Loucy (cell line): Measurements from ENCODE around the gene FAM221B.

Source experiments
- H2AFZ ChIP-seq: fragments of 200-600 bp; sonication (generic); 2 replicates; pipeline ENCODE4 v1.6.0; 2016; ENCODE audit warnings: antibody characterized with exemption, mild to moderate bottlenecking, low read length, moderate library complexity
- H3F3A ChIP-seq: fragments of 200-600 bp; 2 replicates; pipeline ENCODE4 v1.6.0; 2016; ENCODE audit warnings: antibody characterized with exemption, low read depth, mild to moderate bottlenecking
- H3K27me3 ChIP-seq: fragments of 200-600 bp; sonication (generic); 2 replicates; pipeline ENCODE4 v1.6.1; 2014; ENCODE audit warnings: low read length, mild to moderate bottlenecking; ENCODE audit not compliant: insufficient read depth, poor library complexity, severe bottlenecking
- H3K36me3 ChIP-seq: fragments of 200-600 bp; sonication (generic); 2 replicates; pipeline ENCODE4 v1.6.1; 2016; ENCODE audit warnings: low read length; ENCODE audit not compliant: insufficient read depth
- H3K4me1 ChIP-seq: fragments of 200-600 bp; sonication (generic); 2 replicates; pipeline ENCODE4 v1.5.1; 2014; ENCODE audit warnings: low read length, mild to moderate bottlenecking; ENCODE audit not compliant: insufficient read depth, poor library complexity, severe bottlenecking
- H3K4me2 ChIP-seq: fragments of 200-600 bp; sonication (generic); 2 replicates; pipeline ENCODE4 v1.6.0; 2014; ENCODE audit warnings: antibody characterized with exemption, low read length, low read depth, mild to moderate bottlenecking; ENCODE audit not compliant: poor library complexity, severe bottlenecking
- H3K4me3 ChIP-seq: fragments of 200-600 bp; sonication (generic); 2 replicates; pipeline ENCODE4 v1.5.1; 2014; ENCODE audit warnings: low read length, mild to moderate bottlenecking, mixed read lengths; ENCODE audit not compliant: poor library complexity, severe bottlenecking
- H3K79me2 ChIP-seq: fragments of 200-600 bp; sonication (generic); 2 replicates; pipeline ENCODE4 v1.6.1; 2014; ENCODE audit warnings: low read length; ENCODE audit not compliant: insufficient read depth
- H3K9ac ChIP-seq: fragments of 200-600 bp; sonication (generic); 2 replicates; pipeline ENCODE4 v1.6.0; 2014; ENCODE audit warnings: mild to moderate bottlenecking, low read depth, low read length, moderate library complexity; ENCODE audit not compliant: poor library complexity, severe bottlenecking
- H3K9me2 ChIP-seq: fragments of 200-600 bp; sonication (generic); replicated peaks from 2 replicates; pipeline ENCODE4 v1.6.1; 2016; ENCODE audit warnings: low read depth, low read length, mixed read lengths
- H3K9me3 ChIP-seq: fragments of 200-600 bp; sonication (generic); 2 replicates; pipeline ENCODE4 v1.6.1; 2014; ENCODE audit warnings: mild to moderate bottlenecking, antibody characterized with exemption, low read length, low read depth; ENCODE audit not compliant: insufficient read depth
- H4K20me1 ChIP-seq: fragments of 200-600 bp; sonication (generic); 2 replicates; pipeline ENCODE4 v1.6.0; 2014; ENCODE audit warnings: antibody characterized with exemption, low read length, mild to moderate bottlenecking; ENCODE audit not compliant: insufficient read depth, poor library complexity, severe bottlenecking
- EZH2phosphoT487 ChIP-seq: fragments of 200-600 bp; IDR thresholded peaks from 2 replicates; pipeline ENCODE4 v1.6.1; 2018; ENCODE audit warnings: antibody characterized with exemption, mild to moderate bottlenecking, moderate library complexity, borderline replicate concordance
- TF ChIP-seq, protein P1 (sequence below): fragments of 200-600 bp; sonication (generic); conservative IDR thresholded peaks from 2 replicates; pipeline ENCODE4 v1.5.1; 2014; ENCODE audit warnings: mild to moderate bottlenecking, antibody characterized with exemption, low read length

The FAM221B gene

DNA sequence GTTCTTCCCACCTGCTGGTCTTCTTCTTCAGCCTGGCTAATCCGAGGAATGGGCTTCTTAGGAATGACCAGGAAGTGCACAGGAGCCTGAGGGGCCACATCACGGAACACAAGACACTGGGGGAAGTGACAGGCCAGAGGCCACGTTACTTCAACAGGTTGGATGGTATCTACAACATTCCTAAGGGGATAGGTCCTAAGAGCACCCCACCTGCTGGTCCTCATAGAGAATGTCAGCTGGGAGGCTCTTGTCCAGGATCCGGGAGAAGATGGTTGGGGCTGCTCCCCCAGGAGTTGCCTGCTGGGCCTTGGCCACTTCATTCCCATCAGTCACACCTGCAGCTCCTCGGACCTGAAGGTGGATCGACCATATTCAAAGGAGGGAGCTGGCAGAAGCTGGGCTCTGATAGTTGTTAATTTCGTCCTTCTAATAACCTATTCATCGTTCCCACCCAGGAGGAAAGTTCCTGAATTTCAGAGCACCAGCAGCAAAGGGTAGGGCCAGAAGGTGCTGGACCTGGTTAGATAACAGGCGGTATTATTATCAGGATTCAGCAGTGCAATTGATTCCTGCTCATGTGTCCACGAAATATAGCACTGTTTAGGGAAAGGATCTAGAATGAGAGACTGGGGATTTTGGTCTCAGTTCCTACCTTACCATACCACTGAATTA lies 15.0 kb downstream of the FAM221B start:
- no peaks in the 10 kb centered on the region for H3K9me3 ChIP-seq
- H3K9ac ChIP-seq, result peak overlapping the region; percentile 92
- peaks cover 13% of the 10 kb centered on the region for H3K79me2 ChIP-seq
- H3K36me3 ChIP-seq, result peaks cover 9% of the 10 kb centered on the region; the same call in 1 of the 2 replicates
- TF ChIP-seq EZH2phosphoT487, result no peak
- TF ChIP-seq, protein P1, sequence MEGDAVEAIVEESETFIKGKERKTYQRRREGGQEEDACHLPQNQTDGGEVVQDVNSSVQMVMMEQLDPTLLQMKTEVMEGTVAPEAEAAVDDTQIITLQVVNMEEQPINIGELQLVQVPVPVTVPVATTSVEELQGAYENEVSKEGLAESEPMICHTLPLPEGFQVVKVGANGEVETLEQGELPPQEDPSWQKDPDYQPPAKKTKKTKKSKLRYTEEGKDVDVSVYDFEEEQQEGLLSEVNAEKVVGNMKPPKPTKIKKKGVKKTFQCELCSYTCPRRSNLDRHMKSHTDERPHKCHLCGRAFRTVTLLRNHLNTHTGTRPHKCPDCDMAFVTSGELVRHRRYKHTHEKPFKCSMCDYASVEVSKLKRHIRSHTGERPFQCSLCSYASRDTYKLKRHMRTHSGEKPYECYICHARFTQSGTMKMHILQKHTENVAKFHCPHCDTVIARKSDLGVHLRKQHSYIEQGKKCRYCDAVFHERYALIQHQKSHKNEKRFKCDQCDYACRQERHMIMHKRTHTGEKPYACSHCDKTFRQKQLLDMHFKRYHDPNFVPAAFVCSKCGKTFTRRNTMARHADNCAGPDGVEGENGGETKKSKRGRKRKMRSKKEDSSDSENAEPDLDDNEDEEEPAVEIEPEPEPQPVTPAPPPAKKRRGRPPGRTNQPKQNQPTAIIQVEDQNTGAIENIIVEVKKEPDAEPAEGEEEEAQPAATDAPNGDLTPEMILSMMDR, result peak; percentile 50
- H4K20me1 ChIP-seq, result no peaks in the 10 kb centered on the region
- H3K27me3 ChIP-seq, result no peaks in the 10 kb centered on the region
- H3F3A ChIP-seq, result peaks cover 8% of the 10 kb centered on the region
- no peaks in the 10 kb centered on the region for H3K9me2 ChIP-seq
- no peak overlapping the region for H2AFZ ChIP-seq
- H3K4me2 ChIP-seq, result peak overlapping the region; percentile 94
- H3K4me3 ChIP-seq, result peak overlapping the region; percentile 77
- peaks cover 39% of the 10 kb centered on the region for H3K4me1 ChIP-seq

DNA sequence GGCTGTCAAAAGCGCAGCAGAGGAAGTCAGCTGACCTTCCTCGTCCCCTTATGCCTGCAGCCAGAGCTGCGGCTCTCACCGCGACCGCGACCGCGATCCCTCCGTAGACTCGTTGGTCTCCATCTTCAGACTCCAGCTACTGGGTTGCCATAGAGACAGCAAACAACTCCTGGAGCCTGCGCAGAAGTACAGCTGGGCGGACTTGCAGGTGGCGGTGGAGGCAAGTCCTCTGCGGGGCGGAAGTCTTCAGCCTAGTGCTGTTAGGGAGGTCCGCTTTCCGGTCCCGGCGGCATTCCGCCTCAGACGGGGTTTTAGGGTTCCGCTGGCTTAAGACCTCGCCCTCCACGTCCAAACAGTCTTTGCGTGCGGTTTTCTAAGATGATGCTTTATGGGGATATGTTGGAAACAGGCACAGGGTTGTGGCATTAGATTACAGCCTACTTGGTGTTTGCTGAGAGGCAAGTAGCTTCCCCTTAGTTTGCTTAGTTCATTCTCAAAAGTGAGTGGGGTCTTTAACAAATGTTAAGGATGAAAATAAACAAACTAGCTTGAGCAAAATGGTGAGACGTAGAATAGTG lies 16.4 kb downstream of the FAM221B start, which contains the start of gene SPAG8:
SPAG8 (minus strand) TSS at position 238 of the 578 bp plus-strand sequence; CDS start at position 123, 115 bp downstream.
- peak within 1 kb of the TSS; percentile 92 for H3K9ac ChIP-seq
- peak within 1 kb of the TSS; percentile 77 for H3K4me3 ChIP-seq
- no peaks in the 10 kb centered on the region for H4K20me1 ChIP-seq
- peaks cover 8% of the 10 kb centered on the region for H3F3A ChIP-seq
- H3K79me2 ChIP-seq, result peaks cover 13% of the 10 kb centered on the region
- no peaks in the 10 kb centered on the region for H3K27me3 ChIP-seq
- peak within 1 kb of the TSS; percentile 69 for H2AFZ ChIP-seq
- H3K4me2 ChIP-seq, result peak within 1 kb of the TSS; percentile 94
- H3K36me3 ChIP-seq, result peaks cover 10% of the 10 kb centered on the region; the same call in 1 of the 2 replicates
- no peaks in the 10 kb centered on the region for H3K9me2 ChIP-seq
- H3K4me1 ChIP-seq, result peaks cover 39% of the 10 kb centered on the region
- H3K9me3 ChIP-seq, result no peaks in the 10 kb centered on the region
- TF ChIP-seq, protein P1, result no peak
- TF ChIP-seq EZH2phosphoT487, result no peak

DNA sequence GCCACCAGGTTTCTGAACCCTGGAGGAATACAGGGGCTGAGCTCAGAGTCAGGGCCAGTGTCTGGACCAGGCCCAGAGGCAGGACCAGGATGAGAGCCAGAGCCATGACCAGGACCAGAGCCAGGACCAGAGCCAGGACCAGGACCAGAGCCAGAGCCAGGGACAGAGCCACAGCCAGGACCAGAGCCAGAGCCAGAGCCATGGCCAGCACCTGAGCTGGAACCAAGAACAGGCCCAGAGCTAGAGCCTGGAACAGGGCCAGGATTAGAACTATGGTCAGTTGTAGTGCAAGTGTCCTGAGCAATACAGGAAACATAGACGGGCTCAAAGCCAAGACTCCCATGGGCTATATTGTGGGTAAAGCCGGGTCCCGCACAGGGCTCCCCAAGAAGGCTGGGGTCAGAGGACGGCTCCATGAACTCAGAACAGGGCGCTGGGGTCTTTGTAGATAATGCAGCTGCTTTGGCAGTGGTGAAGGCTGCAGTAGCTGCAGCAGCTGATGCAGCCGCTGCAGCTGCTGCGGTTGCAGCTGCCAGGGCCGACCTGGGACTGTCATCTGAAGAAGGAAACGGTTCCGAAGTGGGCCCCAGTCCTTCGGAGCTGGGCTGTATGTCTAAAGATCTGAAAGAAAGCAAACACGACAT lies 17.0 kb downstream of the FAM221B start:
- Histone ChIP-seq H3K4me3 (peak overlapping the region; percentile 77), H3K9me3 (no peaks in the 10 kb centered on the region), H3F3A (peaks cover 8% of the 10 kb centered on the region), H3K36me3 (peaks cover 10% of the 10 kb centered on the region; the same call in 1 of the 2 replicates), H3K9me2 (no peaks in the 10 kb centered on the region), H3K9ac (peak overlapping the region; percentile 68), H3K4me1 (peaks cover 39% of the 10 kb centered on the region), H3K4me2 (peak overlapping the region; percentile 94), H2AFZ (peak overlapping the region; percentile 69; the same call in 1 of the 2 replicates), H4K20me1 (no peaks in the 10 kb centered on the region), H3K27me3 (no peaks in the 10 kb centered on the region), H3K79me2 (peaks cover 13% of the 10 kb centered on the region)
- TF ChIP-seq EZH2phosphoT487, result no peak
- TF ChIP-seq, protein P1, result no peak
